Effector memory CD4-positive, alpha-beta T cell (primary cell): ENCODE data around the gene PPM1K.
A peak's percentile ranks its signal among the peaks of the same experiment; 100 is the strongest.

Source experiments
- DNase-seq, 3 donors: peaks; one replicate each; pipeline ENCODE4 v3.0.0-alpha.2; 2020
- H3K27ac ChIP-seq: 2 replicates; pipeline ENCODE4 v1.7.0; 2013; ENCODE audit warnings: mild to moderate bottlenecking, low read length, moderate library complexity; ENCODE audit not compliant: insufficient read depth, poor library complexity, severe bottlenecking
- H3K27me3 ChIP-seq: replicated peaks from 2 replicates; pipeline ENCODE4 v1.7.0; 2013; ENCODE audit warnings: mild to moderate bottlenecking, low read length; ENCODE audit not compliant: insufficient read depth, control insufficient read depth, poor library complexity, severe bottlenecking
- H3K36me3 ChIP-seq: 2 replicates; pipeline ENCODE4 v1.7.0; 2013; ENCODE audit warnings: mild to moderate bottlenecking, low read length, moderate library complexity; ENCODE audit not compliant: control insufficient read depth, insufficient read depth
- H3K4me1 ChIP-seq: 2 replicates; pipeline ENCODE4 v1.7.0; 2013; ENCODE audit warnings: low read length, mild to moderate bottlenecking; ENCODE audit not compliant: control insufficient read depth, insufficient read depth, poor library complexity, severe bottlenecking
- H3K4me3 ChIP-seq: 2 replicates; pipeline ENCODE4 v1.7.0; 2013; ENCODE audit warnings: low read length, low read depth, mild to moderate bottlenecking; ENCODE audit not compliant: insufficient read depth, poor library complexity, severe bottlenecking
- H3K9me3 ChIP-seq: 2 replicates; pipeline ENCODE4 v1.7.0; 2013; ENCODE audit warnings: mild to moderate bottlenecking, low read length, moderate library complexity; ENCODE audit not compliant: control insufficient read depth

Gene PPM1K

DNA sequence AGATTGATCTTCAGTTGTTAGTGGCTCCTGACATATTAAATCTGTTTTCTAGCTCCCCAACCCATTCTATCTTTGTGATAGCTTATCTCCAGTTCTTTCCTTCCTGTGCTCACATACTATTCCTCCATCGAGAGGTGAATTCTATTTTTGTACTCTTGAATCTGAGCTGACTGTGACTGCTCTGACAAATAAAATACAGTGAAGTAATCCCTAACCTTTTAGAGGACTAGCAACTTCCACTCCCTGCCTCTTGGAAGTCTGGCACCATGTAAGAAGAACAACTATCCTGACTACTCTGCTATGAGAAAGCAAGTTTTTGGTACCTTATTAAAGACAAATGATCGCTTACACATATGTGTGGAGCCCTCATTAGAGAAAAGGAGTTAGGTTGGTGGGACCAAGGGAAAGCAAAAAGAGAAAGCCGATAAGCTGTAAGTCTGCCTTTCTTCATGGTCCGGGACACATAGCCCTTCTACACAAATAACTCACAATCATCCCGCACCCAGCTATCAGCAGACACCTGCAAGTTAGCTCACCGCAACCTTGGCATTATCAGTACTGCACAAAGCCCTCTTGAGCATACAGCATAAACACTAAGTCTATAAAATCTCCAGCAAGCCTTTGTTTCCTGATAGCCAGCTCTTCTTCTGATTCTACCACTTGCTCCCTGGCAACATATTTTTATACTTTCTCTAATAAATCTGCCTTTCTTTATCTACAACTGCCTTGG is 13.5 kb upstream of the PPM1K start:
- Histone ChIP-seq H3K9me3 (no peaks in the 10 kb centered on the region), H3K36me3 (no peaks in the 10 kb centered on the region), H3K4me1 (no peaks in the 10 kb centered on the region), H3K27me3 (no peaks in the 10 kb centered on the region), H3K27ac (no peak overlapping the region), H3K4me3 (no peak overlapping the region)
- no peak for DNase-seq

DNA sequence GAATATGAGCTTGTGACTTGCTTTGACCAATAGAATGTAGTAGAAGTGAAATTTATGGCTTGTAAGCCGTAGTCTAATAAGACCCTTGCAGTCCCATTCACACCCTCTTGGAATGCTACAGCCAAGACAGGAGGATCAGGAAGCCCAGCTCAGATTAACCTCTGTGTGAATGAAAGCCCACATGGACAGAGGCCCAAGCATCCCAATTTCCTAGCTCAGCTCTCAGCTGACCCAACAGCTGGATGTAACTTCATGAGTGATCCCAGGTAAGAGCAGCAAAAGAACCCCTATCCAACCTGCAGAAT is 12.8 kb upstream of the PPM1K start:
- DNase-seq, result no peak
- Histone ChIP-seq H3K27ac (no peak overlapping the region), H3K4me1 (no peaks in the 10 kb centered on the region), H3K9me3 (no peaks in the 10 kb centered on the region), H3K27me3 (no peaks in the 10 kb centered on the region), H3K4me3 (no peak overlapping the region), H3K36me3 (no peaks in the 10 kb centered on the region)

DNA sequence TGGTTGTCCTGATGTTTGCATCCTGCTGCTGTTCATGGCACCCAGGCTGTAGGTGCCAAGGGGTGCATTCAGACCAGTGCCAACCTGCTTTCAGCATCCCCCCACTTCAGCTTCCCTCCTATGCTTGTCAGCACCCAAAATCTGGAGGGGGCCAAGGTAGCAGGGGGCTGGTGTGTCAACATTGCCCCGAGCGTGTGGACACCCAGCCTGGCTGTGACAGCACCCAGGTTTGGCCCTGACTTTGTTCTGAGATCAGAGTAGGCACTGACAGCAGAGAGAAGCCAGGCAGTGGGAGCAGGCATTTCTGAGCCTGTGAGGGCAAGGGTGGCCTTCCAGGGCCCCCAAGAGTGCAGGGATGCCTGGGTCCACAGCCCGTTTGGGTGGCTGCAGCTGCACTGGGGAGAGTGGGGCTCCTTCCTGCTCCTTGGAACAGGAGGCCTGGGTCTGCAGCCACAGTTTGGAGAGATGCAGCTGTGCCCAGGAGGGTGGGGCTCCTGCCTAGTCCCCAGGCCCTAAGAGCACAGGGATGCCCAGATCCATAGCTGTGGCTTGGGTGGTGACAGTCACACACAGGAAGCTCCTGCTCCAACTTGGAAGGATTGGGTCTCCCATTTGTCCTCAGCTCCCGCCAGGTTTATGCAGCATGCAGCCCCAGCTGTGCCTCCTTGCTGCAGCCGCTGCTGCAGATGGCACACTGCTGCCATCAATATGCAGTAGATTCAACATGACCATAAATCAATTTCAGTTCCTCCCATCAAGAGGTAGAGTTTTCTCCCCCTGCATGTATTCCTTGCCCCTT is 12.3 kb upstream of the PPM1K start:
- no peak overlapping the region for H3K27ac ChIP-seq
- no peaks in the 10 kb centered on the region for H3K36me3 ChIP-seq
- H3K27me3 ChIP-seq, result no peaks in the 10 kb centered on the region
- no peak for DNase-seq
- H3K9me3 ChIP-seq, result no peaks in the 10 kb centered on the region
- H3K4me1 ChIP-seq, result no peaks in the 10 kb centered on the region
- no peak overlapping the region for H3K4me3 ChIP-seq

DNA sequence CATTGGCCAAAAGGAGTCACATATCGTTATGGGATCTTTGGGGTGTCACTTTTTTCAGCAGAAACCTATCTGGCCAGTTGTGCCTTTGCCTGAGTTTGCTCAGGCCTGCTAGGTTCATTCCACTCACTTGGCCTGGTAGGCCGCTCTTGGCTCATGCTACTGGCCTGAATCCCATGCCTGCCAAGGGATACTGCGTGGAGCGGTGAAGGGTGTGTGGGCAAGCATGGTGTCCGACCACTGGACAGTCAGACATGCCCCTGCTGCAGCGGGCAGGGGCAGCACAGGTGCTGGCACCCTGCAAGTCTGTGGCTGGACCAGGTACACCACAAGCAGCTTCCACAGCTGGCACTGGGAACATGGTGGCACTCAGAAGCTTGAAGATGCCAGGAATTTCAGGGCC is 11.3 kb upstream of the PPM1K start:
- Histone ChIP-seq H3K27ac (no peak overlapping the region), H3K4me3 (no peak overlapping the region), H3K4me1 (no peaks in the 10 kb centered on the region), H3K27me3 (no peaks in the 10 kb centered on the region), H3K36me3 (no peaks in the 10 kb centered on the region), H3K9me3 (no peaks in the 10 kb centered on the region)
- DNase-seq, result no peak

DNA sequence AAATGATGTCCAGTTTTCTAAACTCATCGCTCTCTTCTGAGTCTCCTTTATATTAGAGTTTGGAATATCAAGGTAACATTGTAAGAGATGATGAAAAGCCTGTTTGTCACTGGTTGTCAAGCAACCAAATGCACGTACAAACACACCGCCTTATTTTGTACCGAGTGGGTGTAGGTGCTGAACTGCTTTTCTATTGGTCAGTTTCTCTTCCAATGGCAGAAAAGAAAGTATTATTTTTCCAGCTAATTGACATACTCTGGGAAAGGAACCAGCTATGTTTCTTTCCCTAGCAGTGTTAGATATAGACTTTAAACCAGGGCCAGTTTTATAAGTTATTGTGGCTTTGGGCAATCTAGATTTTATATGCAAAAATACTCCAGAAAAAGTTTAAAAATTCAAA is 6.6 kb upstream of the PPM1K start:
- no peaks in the 10 kb centered on the region for H3K4me1 ChIP-seq

DNA sequence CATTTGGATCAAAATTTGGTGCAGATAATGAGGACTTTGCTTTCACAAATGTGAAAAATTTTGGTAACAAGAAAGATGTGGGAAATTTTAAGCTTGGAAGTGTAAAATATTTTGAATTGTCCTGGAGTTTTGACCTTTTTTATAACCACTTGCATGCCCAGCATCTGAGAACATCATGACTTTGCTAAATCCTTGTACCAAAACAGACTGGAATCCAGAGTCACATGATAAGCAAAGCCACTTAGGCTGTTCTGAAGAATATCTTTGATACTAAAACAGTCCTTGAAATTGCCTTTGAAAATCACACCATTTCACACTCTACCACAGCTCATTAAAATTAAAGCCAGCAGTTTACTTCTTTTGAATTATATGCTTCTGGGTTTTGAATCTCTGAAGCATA is 2.5 kb upstream of the PPM1K start:
- no peaks in the 10 kb centered on the region for H3K9me3 ChIP-seq
- H3K27ac ChIP-seq, result no peak overlapping the region
- no peak overlapping the region for H3K4me3 ChIP-seq
- peaks cover 9% of the 10 kb centered on the region for H3K4me1 ChIP-seq
- no peaks in the 10 kb centered on the region for H3K36me3 ChIP-seq
- no peak for DNase-seq
- no peaks in the 10 kb centered on the region for H3K27me3 ChIP-seq

More for the DNA sequence above, 6.6 kb upstream of the PPM1K start:
- Histone ChIP-seq H3K4me3 (no peak overlapping the region), H3K9me3 (no peaks in the 10 kb centered on the region), H3K27ac (no peak overlapping the region), H3K27me3 (no peaks in the 10 kb centered on the region), H3K36me3 (no peaks in the 10 kb centered on the region)
- no peak for DNase-seq

DNA sequence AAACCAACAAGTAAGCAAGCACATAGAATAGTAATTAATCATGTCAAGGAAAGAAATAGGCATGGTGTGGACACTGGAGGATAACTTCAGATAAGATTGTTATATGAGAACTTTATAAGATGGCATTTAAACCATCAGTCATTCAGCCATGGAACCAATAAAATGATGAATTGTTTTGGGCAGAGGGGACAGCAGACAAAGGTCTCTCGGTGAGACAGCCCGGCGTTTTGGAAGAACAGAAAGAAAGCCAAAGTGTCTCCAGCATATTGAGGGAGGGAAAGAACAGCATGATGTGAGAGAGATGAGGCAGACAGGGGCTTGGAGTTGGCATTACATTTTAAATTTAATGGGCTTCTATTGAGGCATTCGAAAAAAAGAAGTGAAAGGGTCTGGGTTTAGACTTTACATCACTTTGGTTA is 883 bp upstream of the PPM1K start:
- no peaks in the 10 kb centered on the region for H3K36me3 ChIP-seq
- no peaks in the 10 kb centered on the region for H3K27me3 ChIP-seq
- H3K4me3 ChIP-seq, result peak overlapping the region; percentile 54
- no peak for DNase-seq
- peaks cover 13% of the 10 kb centered on the region for H3K4me1 ChIP-seq
- no peaks in the 10 kb centered on the region for H3K9me3 ChIP-seq
- peak overlapping the region; percentile 95 for H3K27ac ChIP-seq

DNA sequence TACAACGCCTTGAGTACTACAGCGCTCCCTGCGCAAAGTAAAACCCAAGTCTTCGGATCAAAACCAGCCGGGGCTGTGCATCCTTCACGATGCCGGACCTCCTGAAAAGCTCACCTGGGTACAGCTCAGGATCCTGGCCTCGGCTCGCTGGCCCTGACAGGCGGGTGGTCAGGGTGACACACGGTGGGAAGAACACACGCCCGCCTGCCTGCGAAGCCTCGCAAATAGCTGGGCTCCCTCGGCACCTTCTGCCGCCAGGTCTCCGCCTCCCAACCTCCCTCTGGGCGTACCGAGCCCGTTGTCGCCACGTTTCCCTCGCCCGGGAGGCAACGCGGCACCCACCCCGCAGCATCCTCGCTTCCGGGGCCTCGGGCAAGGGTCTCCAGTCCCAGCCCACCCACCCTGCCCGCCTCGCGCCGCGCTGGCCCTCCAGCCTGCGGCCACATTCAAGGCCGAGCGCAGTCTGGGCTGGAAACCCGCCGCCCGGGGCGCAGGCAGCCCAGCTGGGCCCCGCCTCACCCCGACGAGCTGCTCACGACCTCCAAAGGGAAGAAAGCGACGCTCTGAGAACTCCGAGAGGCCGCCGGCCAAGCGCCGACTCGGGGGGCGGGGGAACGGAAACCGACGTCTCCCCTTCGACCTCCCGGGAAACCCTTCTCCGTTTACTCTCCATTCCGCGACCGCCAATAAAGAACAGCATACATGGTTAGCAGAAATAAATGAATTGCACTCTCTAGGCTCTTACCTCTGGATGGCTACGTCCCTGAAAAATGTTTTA is 511 bp downstream of the PPM1K start:
- H3K9me3 ChIP-seq, result no peaks in the 10 kb centered on the region
- no peaks in the 10 kb centered on the region for H3K36me3 ChIP-seq
- peak overlapping the region; percentile 95 for H3K27ac ChIP-seq
- H3K4me1 ChIP-seq, result peaks cover 13% of the 10 kb centered on the region
- DNase-seq, result peak; percentile 65 to 70 (median 65)
- peak overlapping the region; percentile 77 for H3K4me3 ChIP-seq
- H3K27me3 ChIP-seq, result no peaks in the 10 kb centered on the region

DNA sequence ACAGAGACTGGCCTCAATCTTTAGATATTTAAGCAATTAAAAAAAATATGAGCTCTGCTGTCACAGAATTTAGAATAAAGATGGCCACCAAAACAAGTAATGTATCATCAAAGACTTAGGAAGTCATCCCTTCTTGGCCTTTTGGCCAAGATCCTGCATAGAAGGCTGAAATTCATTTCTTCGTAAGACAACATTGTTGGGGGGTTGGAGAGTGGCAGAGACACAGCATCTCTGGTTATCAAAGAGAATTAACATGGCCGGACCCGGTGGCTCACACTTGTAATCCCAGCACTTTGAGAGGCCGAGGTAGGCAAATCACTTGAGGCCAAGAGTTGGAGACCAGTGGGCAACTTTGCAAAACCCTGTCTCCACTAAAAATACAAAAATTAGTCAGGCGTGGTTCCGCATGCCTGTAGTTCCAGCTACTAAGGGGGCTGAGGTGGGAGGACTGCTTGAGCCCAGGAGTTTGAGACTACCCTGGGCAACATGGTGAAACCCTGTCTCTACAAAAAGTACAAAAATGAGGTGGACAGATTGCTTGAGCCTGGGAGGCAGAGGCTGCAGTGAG is 4.0 kb downstream of the PPM1K start:
- Histone ChIP-seq H3K4me1 (peaks cover 10% of the 10 kb centered on the region), H3K4me3 (no peak overlapping the region), H3K36me3 (no peaks in the 10 kb centered on the region), H3K9me3 (no peaks in the 10 kb centered on the region), H3K27ac (no peak overlapping the region), H3K27me3 (no peaks in the 10 kb centered on the region)
- DNase-seq, result no peak
